Tibial nerve (tissue), 4 donors: ENCODE data around the gene ERMARD. TPM values are rescaled to one million over a fixed set of nuclear protein-coding genes. Genes with fewer than 3 reads are reported as not detected.
A peak's percentile ranks its signal among the peaks of the same experiment; 100 is the strongest.

ENCODE experiments used
- DNase-seq, 2 donors: peaks; one replicate each; pipeline ENCODE4 v3.0.0-alpha.2; 2019; ENCODE audit warnings: low spot score in 2 of 2
- H3K27ac ChIP-seq, 4 donors: fragments of 200-600 bp; sonication (generic) in 3 of 4; one replicate each; pipeline ENCODE4 v1.5.1; 2017 to 2019; ENCODE audit warnings: mild to moderate bottlenecking in 1 of 4
- H3K27me3 ChIP-seq, 2 donors: fragments of 200-600 bp; sonication (generic) in 1 of 2; one replicate each; pipeline versions ENCODE4 v1.5.1 to v1.6.0; 2017 to 2019
- H3K36me3 ChIP-seq, 3 donors: fragments of 200-600 bp; sonication (generic); one replicate each; pipeline ENCODE4 v1.5.1; 2018 to 2019
- H3K4me1 ChIP-seq, 4 donors: fragments of 200-600 bp; sonication (generic) in 3 of 4; one replicate each; pipeline ENCODE4 v1.5.1; 2017 to 2019
- H3K4me3 ChIP-seq, 4 donors: fragments of 200-600 bp; sonication (generic) in 3 of 4; one replicate each; pipeline ENCODE4 v1.5.1; 2017 to 2019; ENCODE audit warnings: mild to moderate bottlenecking in 1 of 4, moderate library complexity in 1 of 4
- H3K9me3 ChIP-seq, 4 donors: fragments of 200-600 bp; sonication (generic) in 3 of 4; one replicate each; pipeline ENCODE4 v1.5.1; 2017 to 2019
- CTCF ChIP-seq, 5 experiments: fragments of 200-600 bp in 3 of 5; fragments of 450-650 bp in 2 of 5; sonication (generic) in 3 of 5; IDR thresholded peaks; one replicate each; pipeline ENCODE4 v1.5.1; 2016 to 2019; ENCODE audit warnings: antibody characterized with exemption in 5 of 5, mild to moderate bottlenecking in 3 of 5, moderate library complexity in 2 of 5
- EP300 ChIP-seq, 2 donors: sonication (generic); formaldehyde crosslinking; IDR thresholded peaks; one replicate each; pipeline ENCODE4 v1.6.1; 2017; ENCODE audit warnings: antibody characterized with exemption in 2 of 2, mild to moderate bottlenecking in 1 of 2
- POLR2A ChIP-seq, 2 donors: fragments of 450-650 bp; IDR thresholded peaks; one replicate each; pipeline ENCODE4 v1.6.1; 2017; ENCODE audit warnings: antibody characterized with exemption in 2 of 2, mild to moderate bottlenecking in 2 of 2, moderate library complexity in 2 of 2
- WGBS, 2 donors: methylation state at CpG; one replicate each; pipeline ENCODE4 v1.1.5; 2018; 5-methylcytosine and 5-hydroxymethylcytosine counted together
- total RNA-seq, 4 donors: library from RNA; depleted of rRNA; stranded (reverse); fragments of >200 nt; gene quantifications; one replicate each; pipeline ENCODE4 v1.1.0, GENCODE V29; 2016

ERMARD gene
- total RNA-seq, 4 donors from 2014 or later = 27.4 to 58.3 (median 41.6) TPM

GRCh38 chr6:169794317-169795055, 43.1 kb downstream of the ERMARD start:
- H3K36me3 ChIP-seq = no peaks in the 10 kb centered on the region
- WGBS, 2 donors = 80 to 87% methylated on average over 11 to 13 of the region's 13 CpGs
- no peak overlapping the region for H3K4me3 ChIP-seq
- TF ChIP-seq CTCF (IDR thresholded peaks at IDR 0.05) = no peak
- TF ChIP-seq POLR2A (IDR thresholded peaks at IDR 0.05) = no peak
- no peak for TF ChIP-seq EP300 (IDR thresholded peaks at IDR 0.05)
- H3K27me3 ChIP-seq = no peaks in the 10 kb centered on the region
- no peak overlapping the region for H3K27ac ChIP-seq
- DNase-seq = no peak
- H3K9me3 ChIP-seq = no peaks in the 10 kb centered on the region
- H3K4me1 ChIP-seq = peaks cover 0 to 18% (median 5%) of the 10 kb centered on the region in 4 donors

GRCh38 chr6:169795196-169795595, 43.8 kb downstream of the ERMARD start:
- no peak for DNase-seq
- no peak overlapping the region for H3K4me3 ChIP-seq
- TF ChIP-seq POLR2A (IDR thresholded peaks at IDR 0.05) = no peak
- TF ChIP-seq EP300 (IDR thresholded peaks at IDR 0.05) = no peak
- no peak for TF ChIP-seq CTCF (IDR thresholded peaks at IDR 0.05)
- H3K9me3 ChIP-seq = no peaks in the 10 kb centered on the region
- no peak overlapping the region for H3K27ac ChIP-seq
- no peaks in the 10 kb centered on the region for H3K27me3 ChIP-seq
- H3K36me3 ChIP-seq = no peaks in the 10 kb centered on the region
- H3K4me1 ChIP-seq = peaks cover 0 to 15% (median 1%) of the 10 kb centered on the region in 4 donors
- 65 to 75% methylated on average over 2 of the region's 2 CpGs for WGBS, 2 donors

GRCh38 chr6:169798764-169799473, 47.5 kb downstream of the ERMARD start:
- TF ChIP-seq CTCF (IDR thresholded peaks at IDR 0.05) (no peak), EP300 (IDR thresholded peaks at IDR 0.05) (no peak), POLR2A (IDR thresholded peaks at IDR 0.05) (no peak)
- WGBS, 2 donors = 79 to 80% methylated on average over 10 of the region's 10 CpGs

GRCh38 chr6:169799474-169799926, 48.1 kb downstream of the ERMARD start:
- Histone ChIP-seq H3K9me3 (no peaks in the 10 kb centered on the region), H3K27me3 (no peaks in the 10 kb centered on the region), H3K27ac (peak overlapping the region in 1 of 4 donors; percentile 10), H3K36me3 (no peaks in the 10 kb centered on the region), H3K4me3 (no peak overlapping the region), H3K4me1 (peaks cover 0 to 8% (median 0%) of the 10 kb centered on the region in 4 donors)
- WGBS, 2 donors = 57 to 60% methylated on average over 7 of the region's 7 CpGs
- no peak for TF ChIP-seq EP300 (IDR thresholded peaks at IDR 0.05)
- TF ChIP-seq POLR2A (IDR thresholded peaks at IDR 0.05) = no peak
- no peak for TF ChIP-seq CTCF (IDR thresholded peaks at IDR 0.05)
- DNase-seq = no peak

More at GRCh38 chr6:169798764-169799473, 47.5 kb downstream of the ERMARD start:
- Histone ChIP-seq H3K9me3 (no peaks in the 10 kb centered on the region), H3K36me3 (no peaks in the 10 kb centered on the region), H3K27ac (peak overlapping the region in 1 of 4 donors; percentile 10), H3K4me1 (peaks cover 0 to 8% (median 0%) of the 10 kb centered on the region in 4 donors), H3K4me3 (no peak overlapping the region), H3K27me3 (no peaks in the 10 kb centered on the region)
- DNase-seq = no peak
